HG03108 (cell line): ENCODE measurements around the gene TSHZ1.

ENCODE experiments used
- ATAC-seq: cut with Tn5 transposase; IDR thresholded peaks from one replicate; pipeline ENCODE4 v1.9.1; 2021; ENCODE audit warnings: moderate library complexity; ENCODE audit not compliant: unreplicated experiment

The TSHZ1 gene

DNA sequence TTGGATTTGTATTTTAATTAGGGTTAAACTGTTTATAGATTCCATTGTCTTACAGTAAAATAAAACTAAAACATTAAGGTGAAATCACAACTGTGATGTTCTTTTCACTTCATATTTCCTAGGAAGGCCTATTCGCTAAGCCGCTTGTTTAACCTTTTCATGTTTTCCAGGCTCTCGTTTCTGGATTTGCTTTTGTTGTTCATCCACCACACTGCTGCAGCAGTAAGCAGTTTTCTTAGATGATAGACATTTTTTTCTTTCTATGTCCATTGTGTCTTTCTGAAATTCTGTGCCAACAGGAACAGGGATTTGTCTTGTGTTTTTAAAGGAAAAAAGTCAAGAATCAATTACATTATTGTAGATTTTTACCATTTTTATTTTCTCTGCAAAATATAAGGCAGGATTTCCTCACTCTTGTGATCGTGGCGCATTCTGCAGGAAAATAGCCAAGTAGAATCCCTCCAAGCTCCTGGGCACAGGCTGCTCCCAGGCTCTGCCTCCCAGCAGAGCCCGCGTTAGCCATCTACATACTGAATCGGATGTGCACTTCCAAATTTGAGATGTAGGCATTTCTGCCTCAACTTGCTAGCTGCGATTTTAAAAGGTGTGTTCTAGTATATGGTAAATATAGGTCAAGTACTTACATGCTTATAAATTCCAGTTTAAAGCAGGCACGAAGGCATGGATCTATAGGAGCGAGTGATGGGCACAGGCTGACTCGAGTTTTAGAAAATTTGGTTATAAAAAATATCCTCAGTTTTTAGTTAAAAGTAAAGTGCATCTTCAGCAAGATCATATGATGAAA lies 10.2 kb downstream of the TSHZ1 start:
- no peak for ATAC-seq

DNA sequence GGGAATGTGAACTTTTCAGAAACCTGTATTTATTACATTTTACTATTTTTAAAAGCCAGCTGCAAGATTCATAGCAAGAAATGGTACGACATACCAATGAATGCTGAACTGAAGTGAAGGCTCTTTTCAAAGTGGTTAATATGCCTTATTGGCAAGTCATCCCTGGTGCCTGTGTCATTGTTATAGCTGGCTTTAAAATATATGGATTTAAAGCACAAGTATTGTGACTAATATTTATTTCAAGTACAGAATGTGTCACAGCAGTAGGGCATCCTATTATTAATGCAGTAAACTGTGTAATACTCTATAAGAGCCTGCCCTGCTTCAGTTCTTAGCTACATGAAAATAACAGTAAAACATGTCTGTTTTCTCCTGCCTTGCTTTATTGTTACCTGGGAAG lies 10.8 kb downstream of the TSHZ1 start:
- no peak for ATAC-seq

DNA sequence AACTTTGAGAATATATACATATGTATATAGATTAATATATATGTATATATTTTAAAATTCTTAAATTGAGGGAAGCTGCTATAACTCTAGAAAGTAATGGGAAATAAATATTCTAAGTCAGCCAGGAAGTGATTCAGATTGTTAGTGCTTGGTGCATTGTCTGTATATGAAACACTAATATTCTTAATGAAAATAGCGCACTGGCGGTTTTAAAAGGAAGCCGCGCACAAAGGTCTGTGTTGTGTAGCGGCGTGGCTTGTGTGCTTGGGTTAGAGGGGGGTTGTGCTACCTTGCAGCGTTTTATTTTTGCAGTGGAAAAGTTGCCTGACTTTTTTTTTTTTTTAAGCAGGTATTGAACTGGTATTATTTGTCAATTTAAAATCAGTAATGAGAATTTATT lies 11.3 kb downstream of the TSHZ1 start:
- ATAC-seq, result no peak

DNA sequence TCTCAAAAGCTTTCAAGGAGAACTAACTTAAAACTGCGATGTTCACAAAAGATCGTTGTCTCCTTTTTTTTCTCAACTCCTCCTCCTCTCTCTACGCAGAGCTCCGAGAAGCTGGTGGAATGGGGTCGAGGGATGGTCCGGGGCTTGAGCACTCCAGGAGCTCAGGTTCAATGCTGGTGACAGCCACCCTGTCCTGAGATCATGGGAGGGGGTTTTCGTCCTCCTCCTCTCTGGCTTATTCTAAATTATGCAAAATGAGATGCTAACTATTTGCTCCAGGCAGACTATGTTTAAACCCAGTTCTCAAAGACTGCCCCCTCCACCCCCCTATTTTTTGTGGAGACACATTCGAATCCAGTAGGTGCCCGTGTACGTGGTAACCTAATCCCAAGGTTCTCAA lies 11.8 kb downstream of the TSHZ1 start:
- ATAC-seq, result no peak

DNA sequence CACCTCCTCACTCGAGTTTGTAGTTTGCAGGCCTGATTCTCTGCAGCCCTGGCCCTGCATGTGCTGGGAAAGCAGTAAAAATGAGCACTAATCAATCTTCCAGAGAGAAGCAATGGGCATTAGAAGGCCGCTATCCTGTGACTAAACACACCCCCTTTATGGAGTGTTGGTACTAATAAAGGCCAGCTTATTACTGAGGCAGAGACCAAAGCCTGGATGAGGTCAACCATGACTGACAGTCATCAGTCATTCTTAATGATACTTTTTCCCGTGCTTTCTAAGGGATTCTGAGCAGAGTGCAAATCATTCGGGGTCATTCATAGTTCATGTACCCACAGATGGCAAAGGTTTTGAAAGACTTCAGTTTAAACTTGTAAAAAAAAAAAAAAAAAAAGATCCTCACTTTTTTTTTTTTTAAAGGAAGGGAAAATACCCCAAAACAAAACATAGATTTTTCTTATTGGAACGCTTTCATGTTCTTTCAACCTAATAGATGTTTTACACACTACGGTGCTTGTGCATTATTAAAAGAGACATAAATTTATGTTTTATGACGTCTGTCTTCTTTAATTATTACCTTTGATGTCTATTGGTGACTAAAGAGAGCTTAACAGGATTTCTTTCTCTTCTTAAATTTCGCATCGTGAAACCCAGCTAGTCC lies 13.2 kb downstream of the TSHZ1 start:
- ATAC-seq, result no peak

DNA sequence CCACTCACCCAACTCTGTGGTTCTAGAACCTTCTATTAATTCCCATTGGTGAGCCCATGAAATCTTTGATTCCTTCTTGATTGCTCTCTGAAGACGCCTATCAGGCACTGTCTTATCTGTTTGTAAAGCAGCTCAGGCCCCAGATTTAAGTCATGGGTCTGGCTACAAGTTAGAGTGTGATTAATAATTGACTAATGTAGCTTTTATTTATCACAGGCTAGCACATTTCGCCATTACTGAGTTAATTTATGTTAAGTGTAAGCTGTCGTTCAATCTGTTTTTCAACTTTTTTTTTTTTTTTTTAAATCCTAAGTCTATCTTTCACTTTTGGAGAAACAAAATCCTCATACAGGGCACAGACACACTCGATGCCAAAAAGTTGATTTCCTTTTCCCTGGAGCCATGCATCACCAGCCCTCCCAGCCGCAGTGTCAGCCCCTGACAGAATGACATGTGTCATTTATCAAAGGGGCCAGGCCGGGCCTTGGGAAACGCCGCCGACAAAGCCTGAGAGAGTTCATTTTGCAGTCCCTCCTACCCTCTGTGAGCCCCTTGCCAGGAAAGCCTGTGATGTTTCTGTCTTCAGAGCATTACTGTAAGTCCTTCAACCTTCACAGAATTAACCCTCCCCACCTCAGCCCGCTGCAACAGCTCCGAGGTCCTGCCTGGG lies 15.8 kb downstream of the TSHZ1 start:
- no peak for ATAC-seq

DNA sequence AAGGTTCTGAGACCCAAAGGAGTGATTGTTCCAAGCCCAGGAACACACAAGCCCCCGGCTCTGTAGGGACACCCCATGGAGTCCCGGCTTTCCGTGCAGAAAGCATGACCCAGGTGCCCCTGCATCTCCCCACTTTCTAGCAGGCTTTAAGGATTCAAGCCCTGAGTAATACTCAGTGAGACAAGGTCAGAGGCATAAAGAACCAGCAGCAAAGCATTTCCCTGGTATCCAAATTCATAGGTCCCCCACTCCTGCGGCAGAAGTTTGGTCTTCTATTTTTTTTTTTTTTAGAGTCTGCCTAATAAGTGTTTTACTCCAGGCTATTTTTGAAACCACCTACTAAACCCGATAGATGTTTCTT lies 16.3 kb downstream of the TSHZ1 start:
- ATAC-seq, result no peak

DNA sequence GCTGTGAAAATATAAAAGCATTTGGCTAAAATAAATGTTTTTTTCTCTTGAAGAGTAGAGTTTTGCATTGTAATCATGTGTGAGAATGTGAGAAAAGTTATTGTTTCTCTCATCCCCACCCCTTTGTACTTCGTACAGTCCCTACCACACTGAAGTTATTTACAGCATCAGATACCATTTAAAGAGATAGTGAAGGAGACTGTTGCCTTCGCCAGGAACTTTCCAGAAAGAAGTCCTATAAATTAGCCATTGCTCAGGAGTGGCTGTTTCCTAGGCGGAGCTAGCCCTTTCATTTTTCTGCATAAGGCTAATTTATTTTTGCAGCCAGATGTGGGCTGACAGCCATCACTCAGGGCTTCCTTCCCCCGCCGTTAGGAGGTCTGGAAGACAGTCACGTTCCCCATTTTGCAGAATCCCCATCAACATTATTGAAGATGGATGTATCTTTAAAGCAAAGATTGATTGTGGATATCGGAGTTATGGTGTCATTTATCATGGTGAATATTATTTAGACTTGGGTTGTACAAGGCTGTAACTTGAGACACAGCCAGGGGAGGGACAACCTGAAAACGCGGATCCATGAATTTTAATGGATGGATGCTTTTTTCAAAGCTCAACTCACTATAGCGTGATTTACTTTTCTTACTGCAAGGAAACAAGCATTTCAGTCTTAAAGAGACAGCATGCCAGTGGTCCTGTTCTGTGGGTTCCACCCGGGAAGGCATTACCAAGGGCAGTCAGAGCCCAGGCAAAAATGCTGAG lies 17.1 kb downstream of the TSHZ1 start:
- ATAC-seq, result no peak

DNA sequence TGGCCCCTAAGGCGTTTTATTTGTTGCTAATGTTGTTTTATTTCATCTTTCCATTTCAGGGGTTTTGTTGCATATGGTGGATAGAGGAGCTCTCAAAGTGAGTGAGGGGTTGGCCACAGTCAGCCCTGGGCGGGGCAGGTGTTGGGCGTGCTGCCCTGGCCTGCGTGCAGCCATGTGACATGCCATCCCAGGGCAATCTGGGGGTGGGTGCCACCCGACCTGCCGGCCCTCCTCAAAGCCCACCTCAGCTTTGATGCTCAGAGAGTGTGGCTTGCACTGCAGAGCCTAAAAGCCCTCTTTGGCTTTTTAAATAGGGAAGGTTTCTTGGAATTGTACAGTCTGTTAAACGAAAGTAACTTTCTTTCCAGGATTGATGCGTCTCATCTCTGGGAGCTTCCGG lies 18.4 kb downstream of the TSHZ1 start:
- no peak for ATAC-seq

DNA sequence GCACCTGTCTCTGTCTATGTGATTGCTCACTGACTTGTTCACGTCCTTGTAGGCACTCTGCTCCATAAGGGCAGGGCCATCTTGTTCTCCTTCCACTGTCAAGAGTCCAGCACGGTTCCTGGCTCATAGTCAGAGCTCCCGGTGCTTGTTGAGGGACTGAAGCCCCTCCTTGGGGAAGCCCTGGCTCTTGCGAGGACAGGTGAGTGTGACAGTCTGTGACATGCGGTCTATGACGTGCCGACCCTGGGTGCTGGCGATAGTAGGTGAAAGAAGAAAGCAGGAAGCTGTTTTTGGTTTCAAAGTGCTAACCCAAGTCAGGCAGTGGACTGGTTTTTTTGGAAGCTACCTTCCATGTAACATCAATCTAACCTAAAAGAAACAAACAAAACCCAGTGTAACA lies 18.8 kb downstream of the TSHZ1 start:
- ATAC-seq, result no peak

DNA sequence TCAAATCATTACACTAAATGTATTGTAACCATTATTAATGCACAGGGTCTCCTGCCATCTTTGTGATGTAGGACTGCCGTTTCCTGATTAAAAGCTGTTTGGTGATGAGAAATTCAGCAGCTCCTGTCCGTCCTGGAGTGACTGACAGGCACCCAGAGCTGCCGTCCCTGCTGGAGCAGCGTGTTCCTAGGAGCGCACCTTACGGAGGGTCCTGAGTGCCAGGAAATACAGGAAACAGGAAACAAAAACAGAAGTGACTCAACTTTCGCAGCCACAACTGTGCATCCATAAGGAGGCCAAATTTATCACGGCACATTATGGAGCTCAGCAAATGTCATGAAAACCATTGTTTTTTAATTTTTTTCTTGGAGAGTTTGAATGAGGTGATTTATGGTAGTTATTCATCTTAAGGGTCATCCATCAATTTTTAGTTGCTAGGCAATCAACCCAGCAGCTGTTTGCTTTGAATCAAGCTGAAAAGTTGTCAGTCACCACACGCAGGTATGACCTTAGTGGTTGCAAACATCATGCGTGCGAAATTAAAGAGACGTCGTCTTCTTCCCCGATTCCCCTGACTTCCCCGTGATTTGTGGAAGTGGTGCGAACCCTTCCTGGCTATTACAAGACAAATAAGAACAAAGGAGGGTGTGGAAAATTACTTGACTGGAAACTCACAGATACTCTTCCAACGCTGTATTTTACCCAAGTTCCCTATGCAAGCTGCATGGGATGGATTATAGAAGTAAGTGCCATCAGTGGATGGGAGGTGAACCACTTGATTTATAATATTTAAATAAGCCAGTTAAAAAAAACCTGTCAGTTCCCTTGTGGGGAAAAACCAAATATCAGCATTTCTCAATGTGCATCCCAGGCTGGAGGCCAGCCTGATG lies 19.8 kb downstream of the TSHZ1 start:
- no peak for ATAC-seq

DNA sequence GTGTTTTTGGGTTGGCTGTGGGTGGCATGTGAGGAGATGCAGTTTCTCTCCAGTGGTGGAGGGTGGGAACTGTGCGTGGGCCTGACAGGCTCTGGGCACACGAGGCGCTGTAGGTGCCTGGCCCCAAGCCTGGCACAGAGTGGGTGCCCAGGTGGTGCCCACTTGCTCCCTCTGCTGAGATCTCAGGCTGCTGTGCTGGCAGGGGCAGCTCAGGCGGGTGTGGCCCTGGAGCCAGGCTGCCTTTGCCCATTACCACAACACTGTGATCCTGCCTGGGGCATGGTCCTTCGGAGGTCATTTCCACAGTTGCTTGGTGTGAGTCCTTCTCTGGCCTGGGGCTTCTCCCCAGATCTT lies 20.4 kb downstream of the TSHZ1 start:
- no peak for ATAC-seq

DNA sequence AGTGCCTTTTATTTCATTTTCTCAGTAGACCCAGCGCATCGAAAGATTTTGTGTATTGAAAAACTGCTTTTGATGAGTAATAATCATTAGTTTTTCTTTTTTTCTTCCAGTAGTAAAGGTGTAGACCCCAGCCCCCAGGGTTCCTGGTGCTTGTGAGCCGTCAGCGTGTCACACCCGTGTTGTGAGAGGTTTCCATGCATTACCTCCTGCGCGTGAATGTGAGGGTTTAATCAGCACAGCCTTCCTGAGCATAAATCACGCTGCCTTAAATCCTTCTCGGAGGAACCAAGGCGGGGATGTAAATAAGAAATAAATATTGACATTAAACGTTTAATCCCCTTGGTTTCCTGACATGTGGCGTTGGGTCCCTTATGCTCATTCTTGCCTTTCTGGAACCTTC lies 24.3 kb downstream of the TSHZ1 start:
- ATAC-seq, result no peak

DNA sequence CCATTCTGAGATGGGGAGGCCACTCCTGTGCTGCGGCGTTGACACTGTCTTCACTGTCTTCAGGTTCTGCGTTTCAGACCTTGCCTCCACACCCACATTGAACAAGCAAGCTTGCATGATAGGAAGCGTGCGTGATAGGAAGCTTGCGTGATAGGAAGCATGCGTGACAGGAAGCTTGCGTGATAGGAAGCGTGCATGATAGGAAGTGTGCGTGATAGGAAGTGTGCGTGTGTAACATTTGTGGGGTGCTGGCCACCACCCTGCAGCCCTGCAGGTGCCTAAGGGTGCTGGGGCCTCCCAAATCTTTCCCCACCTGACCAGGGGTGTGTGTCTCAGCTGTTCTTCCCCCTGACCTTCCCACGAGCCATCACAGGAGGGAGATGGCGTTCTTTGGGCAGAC lies 25.3 kb downstream of the TSHZ1 start:
- ATAC-seq, result no peak

DNA sequence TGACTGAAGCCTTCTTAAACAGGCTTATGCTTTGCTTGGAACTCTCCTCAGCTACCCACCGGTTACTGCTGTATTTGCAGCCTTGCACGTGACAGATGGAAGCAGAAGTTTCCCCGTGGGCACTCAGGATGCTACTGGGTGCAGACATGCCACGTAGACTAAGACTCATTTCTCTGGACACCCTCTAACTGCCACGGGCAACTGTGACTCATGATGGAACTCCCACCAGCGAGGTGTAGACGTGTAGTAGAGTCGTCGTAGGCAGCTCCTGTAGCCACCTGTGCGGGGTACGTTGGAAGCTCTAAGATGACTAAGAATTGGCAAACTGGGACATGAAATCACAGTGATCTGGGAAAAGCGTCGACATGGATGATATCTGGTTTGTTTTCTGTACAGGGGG lies 27.5 kb downstream of the TSHZ1 start:
- no peak for ATAC-seq

DNA sequence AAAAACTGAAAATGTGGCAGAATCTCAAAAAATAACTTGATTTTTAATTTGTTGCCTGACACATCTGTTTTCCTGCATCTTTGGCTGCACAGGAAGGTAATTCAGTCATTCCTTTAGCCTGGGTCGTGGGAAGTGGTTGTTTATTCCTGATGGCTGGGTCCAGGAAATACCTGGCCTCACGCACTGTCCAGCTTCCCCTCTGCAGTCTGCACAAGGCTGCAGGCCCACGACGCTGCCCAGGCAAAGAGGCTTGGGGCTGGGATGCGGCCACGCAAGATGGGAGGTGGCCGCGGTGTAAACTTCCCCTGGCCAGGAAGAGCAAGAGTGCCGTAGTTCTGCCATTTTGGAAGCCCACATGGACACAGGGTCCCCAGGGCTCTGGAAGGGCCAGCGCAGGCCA lies 28.2 kb downstream of the TSHZ1 start:
- ATAC-seq, result no peak

DNA sequence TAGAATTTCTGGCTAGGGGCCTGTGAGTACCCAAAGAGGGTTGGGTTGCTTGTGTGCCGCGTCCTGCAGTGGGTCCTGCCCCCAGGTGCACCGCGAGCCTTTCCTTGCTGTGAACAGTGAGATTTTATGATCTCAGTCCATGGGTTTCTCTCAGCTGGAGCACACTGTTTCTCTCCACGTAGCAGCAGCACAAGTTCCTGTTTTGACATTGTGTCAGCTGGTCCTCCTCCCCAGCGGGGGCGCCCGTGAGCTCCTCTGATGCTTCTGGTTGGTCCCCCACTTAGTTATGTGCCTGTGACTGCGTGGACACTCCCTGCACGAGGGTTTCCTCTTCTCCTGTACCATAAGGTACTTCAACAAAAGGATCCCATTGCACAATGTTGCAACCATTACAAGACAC lies 29.8 kb downstream of the TSHZ1 start:
- ATAC-seq, result no peak

DNA sequence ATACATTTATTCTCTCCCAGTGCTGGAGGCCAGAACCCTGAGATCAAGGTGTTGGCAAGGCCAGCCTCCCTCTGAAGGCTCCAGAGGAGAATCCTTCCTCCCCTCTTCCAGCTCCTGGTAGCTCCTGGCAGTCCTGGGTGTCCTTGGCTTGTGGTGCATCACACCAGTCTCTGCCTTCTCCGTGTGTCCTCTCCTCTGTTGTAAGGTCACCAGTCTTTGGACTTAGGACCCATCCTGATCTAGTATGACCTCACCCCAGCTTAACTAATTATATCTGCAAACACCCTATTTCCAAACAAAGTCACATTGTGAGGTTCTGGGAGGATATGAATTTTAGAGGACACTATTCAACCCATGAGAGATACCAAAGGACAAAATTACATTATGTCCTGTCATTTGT lies 31.1 kb downstream of the TSHZ1 start:
- no peak for ATAC-seq

DNA sequence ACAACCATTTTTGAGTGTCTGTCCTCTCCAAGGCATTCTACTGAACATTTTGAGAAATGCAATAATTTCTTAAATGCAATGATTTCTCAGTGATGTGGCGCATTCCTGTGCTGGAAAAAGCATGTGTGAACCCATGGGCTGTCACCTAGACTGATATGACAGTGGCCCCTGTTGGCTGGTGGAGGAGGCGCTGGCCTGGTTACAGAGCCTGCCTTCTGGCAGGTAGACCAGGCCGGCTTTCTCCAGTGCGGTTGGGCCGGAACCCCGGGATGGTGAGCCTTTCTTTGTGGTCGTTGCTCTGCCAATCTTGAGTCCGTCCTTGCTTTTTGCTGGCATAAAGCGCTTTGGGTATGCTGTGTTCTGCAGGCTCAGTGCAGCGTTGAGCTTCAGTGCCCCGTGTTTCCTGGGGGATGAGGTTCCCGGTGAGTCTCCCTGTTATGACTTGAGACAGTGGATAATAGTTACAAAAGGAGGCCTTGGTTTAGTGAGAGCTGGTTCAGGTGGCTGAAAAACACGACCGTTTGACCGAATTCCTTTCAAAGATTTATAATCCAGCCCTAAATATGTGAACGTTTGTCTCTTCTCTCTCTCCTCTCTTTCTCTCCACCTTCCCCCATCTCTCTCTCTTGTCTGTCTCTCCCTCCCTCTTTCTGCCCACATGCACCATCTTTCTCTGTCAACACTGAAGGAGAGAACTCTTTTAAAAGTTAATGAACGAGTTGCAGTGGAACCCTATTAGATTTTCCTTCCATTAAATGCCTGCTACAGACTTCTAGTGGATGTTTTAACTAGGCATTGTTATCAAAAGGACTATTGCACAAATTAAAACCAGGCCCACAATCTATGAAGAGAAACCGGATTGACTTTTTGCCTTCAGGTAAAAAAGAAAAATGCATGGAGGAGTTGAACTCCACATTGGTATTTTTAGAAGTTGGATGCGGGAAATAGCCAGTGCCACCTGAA lies 34.0 kb downstream of the TSHZ1 start:
- no peak for ATAC-seq
